NCI-H526 treated with DMSO at 0.1 percent for 48 hours (cell line): ENCODE measurements around the gene EVI5.

Experiments
- DNase-seq: peaks from one replicate; lab custom pipeline; 2025; lab: John Stamatoyannopoulos, UW

Gene EVI5

DNA sequence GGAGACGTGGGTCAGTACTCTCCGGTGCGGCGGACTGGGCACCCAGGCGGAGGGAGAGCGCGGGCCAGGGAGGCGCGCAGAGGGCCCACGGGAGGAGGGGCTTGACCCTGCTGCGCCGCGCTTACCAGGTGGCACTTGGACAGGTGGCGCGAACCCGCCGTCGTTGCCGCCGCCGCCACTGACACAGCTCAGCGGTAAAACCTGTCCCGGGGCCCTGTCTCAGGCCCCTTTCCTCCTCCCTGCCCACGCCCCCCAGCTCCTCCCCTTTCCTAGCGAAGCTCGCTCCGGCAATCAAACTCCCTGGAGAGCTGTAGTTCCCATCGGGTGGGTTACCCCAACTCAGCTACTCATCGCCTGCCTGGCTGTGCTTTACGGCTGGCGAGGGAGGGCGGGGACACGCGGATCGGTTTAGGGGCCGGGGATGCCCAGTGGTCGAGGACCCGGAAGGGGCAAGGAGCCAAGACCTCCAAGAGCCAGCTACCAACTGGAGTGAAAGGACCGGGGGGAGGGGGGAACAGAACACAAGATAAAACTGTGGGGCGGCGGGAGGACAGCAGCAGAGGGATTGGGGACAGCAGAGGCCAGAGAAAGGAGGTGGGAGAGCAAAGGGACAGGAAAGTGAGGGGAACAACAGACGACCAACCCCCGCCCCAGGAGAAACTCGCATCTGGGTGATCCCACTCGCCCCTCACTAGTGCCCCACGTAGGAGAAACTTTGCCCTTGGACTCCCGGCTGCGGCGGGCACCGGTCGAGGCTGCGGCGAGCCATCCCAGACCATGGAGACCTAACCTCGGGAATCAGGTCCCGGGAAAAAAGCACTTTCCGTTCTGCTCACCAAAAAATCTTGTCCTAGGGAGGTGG lies 301.1 kb downstream of the EVI5 start:
- DNase-seq: no peak

DNA sequence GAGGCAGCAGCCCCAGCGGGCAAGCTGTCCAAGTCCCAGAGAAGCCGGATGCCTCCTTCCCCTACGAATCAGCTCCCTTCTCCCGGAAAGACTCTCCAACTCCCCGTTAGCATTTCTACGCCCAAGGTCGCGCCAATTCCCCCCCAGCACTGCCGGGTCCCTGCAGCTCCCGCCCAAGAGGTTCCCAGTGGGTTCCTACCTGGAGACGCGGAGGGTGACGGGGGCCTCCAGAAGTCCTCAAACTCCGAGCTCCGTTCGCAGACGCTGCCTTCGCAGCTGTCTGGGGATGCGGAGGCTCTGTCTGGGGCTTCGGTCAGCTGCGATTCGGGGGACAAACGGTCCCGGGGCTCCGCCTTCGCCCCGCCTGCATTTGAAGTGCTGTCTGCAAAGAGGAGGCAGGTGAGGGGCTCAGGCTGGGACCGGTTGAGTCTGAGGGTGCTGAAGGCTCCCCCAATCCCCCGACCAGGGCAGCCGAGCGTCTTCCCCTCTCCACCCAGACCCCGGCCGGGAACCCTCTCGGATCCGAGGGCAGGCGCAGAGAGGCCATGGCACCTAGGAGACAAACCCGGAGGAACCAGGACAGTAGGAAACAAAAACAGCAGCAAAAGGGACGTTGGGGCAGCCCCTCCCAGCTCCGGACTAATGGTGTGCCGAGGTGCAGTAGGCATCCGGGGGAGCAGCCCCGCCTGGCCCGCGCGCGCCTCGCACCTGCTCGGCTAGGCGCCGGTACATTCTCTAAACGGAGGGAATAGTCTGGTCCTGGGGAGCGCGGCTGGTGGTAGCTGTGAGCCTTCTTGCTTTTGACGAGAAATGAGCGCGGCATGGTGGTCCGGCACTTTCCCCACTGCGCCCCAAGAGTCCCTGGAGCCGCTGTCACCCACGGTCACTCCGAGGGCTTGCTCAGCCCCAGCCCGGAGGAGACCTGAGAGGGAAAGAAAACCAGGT lies 302.0 kb downstream of the EVI5 start:
- peak; percentile 32 for DNase-seq

DNA sequence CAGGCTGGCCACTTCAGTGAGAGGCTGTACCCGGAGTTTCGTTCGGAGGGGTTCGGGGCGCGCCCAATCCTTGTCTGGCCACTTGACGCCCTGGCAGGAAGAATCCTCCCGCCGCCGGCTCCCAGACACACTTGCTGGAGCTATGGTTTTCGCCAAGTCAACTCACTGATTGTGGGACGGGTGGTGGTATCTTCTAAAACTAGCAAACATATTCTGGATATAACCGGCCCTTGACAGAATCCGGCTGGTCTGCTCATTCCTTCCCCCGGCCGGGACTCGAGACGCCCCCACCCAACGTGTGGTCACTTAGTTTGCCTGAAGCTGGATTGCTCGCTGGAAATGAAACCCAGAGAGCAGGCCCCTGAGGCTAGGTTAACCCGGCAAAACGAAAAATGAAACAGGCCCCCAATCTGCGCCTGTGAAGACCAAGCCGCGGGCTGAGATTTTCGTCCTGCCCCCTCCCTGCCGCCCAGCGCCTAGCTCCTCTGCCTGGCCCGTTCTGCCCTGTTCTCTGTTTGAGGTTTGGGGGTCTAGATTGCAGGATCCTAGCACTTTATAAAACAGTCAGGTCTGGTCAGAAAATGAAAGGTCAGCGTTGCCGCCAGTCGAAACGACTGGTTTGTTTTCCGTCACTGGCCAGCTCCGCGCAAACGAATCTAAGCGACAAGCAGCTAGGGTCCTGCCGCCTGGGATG lies 302.8 kb downstream of the EVI5 start:
- DNase-seq: no peak

DNA sequence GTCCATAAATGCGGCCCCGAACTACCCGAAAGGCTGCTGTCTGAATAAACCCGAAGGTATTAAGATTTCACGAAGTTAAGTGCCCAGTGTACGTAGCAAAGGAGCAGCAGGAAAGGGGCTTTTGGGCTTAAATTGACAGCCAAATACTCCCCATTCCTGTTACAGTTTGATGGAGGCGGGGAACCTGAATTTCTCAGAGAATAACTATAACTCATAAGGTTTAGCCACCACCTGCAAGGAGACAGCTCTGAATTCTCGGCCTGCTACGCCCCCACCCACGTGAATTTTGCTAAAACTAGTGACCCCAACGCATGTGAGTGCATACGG lies 303.3 kb downstream of the EVI5 start:
- DNase-seq: no peak

DNA sequence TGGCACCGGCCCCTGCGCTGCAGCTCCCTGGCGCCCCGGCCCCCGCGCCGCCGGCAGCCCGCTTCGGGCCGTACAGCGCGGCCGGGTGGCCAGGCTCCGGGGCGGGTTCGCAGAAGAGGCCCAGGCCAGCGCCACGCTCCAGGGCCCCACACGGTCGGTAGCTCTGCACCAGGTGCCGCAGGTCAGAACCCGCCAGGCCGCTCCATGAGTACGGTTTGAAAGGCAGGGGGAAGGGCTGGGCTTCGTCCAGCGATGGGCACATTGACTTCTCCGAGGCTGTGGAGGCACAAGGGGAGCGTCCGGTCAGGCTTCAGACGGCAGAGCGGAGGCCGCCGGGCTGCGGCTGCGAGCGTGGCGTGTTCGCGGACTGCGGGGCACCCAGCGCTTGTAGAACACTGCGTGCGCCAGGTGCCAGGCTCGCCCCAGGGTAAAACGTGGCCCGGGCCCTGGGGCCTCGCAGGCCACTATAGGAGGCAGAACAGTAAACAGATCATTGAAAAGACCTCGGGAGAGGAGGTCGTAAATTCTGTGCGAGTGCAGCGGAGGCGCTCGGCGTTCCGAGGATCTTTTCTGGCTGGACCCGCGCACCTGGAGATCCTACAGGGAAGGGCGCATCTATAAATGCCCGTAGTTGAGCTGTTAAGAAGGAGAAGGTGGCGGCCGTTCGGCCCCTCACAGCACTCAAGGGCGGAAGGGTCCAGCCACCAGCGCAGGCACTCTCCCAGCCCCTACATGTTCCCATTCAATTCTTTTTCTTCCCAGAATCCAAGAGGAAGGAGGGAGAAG lies 303.9 kb downstream of the EVI5 start:
- DNase-seq: peak; percentile 29

DNA sequence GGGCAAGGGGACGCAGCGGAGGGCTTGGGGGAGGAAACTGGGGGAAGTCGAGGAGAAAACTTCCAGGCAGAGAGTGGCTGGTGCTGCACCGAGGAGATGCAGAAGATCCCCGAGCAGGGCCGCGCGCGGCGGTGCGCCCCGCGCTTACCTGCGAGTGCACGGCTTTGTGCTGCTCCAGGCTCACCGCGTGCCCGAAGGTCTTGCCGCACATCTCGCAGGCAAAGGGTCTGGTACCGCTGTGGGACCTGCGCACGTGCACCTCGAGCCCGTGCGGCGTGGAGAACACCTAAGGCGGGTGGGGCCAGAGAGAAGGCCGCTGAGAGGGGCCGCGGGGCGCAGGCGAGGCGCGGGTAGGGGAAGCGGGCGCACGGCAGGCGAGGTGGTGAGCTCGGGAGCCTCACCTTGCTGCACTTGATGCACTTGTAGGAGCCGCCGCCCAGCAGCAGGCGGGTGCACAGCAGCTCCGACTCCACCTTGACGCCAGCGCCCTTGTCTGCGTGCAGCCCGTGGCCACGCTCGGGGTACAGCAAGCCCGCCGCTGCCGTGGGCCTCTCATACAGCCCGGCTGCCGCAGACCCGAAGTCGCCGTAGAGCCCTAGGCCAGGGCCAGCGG lies 304.6 kb downstream of the EVI5 start:
- DNase-seq: no peak

DNA sequence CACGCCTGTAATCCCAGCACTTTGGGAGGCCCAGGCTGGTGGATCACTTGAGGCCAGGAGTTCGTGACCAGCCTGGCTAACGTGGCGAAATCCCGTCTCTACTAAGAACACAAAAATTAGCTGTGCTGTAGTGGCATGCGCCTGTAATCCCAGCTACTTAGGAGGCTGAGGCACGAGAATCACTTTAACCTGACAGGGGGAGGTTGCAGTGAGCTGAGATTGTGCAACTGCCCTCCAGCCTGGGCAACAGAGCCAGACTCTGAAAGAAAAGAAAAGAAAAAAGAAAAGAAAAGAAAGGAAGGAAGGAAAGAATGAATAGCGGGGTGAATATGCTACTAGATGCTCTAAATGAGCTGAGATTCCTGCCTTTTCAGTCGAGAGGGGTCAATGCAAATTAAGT lies 305.3 kb downstream of the EVI5 start:
- DNase-seq: no peak

DNA sequence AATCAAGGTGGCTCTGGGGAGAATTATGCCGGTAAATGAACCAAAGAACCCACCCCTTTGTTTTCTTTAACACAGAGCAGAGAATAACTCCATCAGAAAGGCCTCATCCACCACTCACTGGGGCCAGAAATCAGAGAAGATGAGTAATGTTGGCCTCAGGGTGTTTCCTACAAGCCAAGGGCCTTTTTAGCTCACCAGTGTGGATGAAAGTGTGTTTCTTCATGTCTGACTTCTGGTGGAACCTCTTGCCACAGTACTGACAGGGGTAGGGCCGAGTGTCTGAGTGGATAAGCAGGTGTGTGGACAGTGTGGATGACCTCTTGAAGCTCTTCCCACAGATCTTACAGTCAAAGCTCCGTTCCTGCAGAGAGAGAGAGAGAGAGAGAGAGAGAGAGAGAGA lies 306.5 kb downstream of the EVI5 start:
- DNase-seq: no peak

DNA sequence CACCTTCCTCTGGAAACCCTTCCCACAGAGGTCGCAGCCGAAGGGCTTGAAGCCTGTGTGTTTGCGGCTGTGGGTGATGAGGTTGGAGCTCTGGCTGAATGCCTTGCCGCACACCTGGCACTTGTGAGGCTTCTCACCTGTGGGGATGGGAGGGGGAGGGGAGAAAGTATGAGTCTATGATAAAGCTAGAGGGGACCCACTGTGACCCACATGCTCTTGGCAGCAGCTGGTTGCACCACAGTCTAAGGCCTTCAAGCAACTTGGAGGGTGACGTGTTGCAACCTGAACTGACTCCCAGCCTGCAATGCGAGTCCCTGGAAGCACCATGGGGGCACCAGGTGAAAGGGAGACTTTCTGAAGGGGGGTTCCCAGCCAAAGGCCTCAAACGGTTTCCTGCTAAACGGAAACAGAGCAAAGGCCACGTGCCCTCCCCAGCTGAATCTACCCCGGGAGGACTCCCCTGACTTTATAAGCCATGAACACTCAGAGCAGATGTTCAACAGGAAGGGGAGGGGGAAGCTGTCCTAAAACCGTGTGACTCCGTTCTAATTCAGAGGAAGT lies 308.8 kb downstream of the EVI5 start:
- DNase-seq: no peak

DNA sequence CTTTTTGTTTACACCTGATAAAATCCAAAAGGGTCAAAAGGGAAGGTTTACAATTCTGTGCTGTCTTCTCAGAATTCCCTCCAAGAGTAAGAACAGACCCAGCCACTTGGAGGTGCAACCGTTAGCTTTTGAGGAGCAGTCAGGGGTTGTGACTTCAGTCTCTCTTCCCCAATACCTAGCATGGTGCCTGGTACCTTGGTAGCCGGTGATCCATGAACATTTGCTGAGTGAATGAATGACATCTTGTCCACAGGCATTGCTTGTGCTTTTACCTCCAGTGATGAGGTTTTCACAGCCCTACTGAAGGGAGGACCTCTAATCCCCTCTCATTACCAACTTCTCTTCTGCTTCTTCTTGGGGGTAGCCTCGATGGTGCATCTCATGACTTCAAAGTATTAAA lies 309.9 kb downstream of the EVI5 start:
- no peak for DNase-seq

DNA sequence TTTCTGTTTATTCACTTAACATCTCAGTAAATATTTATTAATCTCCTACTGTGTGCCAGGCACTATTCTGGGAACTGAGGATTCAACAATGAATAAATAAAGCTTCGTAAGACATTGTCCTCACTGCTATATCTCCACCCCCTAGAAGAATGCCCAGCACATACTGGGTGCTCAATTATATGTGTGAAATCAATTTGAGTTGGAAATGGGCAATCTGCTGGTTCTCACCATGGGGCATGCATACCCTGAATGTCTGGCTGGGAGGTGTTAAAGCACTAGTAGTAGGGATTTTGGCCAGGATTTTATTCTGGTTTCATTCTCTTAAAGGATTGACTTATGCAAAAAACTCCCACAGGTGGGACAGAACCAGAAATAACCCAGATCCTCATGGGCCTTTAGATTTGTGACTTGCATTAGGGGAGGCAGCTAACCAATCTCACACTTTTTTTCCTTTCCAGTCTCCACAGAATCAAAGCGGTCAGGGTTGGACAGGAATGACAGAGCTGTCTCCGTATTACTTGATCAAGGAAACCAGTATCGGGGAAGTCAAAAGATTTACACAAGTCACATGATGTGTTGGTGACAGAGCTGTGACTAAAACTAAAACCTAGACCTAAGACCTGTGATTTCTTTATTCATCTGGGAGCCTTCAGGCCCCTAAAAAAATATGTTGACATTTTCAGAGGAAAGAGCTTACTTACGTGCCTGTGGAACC lies 311.0 kb downstream of the EVI5 start:
- DNase-seq: no peak

DNA sequence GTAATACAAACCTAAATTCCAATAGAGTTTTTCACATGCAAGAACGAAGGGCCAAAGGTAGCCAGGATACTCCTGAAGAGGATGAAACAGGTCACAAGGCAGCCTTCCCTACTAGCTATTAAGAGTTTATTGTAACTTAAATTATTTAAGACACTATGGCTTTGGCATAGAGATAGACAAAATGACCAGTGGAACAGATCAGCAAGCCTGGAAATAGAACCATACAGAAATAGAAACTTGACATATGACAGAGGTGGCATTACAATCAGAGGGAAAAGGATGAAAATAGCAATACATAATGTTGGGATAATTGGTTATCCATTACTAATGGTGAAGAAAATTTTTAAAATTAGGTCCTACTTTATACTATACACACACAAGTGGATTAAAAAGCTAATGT lies 314.7 kb downstream of the EVI5 start:
- no peak for DNase-seq

DNA sequence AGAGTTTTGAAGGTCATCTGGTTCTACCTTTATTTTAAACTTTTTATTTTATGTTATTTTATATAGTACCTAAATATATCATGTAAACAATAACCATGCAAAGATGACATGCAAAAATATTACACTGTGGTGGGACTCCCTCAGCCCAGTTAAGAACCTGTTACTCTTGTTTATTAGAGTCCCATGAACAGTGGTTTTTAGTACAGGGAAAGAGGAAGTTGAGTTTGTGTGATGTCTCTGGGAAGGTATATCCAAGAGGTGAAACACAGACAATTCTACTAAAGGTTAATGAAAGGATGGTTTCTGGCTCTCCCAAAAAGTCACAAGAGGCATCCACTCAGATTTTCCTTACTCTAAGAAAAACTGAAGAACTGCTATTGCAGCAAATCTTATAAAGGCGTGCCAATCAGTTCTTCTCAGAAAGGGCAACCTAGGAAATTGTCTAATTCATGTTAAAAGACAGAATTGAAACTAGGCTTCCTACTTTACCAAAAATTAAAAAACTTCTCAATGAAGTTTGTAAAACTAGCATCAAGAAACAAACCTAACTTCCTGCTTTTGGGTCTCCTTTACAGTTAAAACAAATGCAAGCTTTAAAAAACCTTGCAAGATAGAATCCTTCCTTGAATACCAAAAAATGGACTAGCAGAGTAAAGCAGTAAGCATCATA lies 318.1 kb downstream of the EVI5 start:
- DNase-seq: no peak

DNA sequence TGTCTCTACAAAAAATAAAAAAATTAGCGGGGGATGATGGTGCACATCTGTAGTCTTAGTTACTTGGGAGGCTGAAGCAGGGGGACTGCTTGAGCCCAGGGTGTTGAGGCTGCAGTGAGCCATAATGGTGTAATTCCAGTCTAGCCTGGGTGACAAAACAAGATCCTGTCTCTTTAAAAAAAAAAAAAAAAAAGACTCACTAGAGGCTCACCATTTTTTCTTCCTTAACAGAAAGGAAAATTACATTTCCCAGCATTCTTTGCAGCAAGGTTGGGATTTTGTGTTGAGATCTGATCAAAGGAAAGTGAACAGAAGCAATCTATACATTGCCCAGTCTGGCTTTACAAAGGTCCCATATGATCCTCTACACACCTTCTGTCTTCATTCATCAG lies 319.7 kb downstream of the EVI5 start:
- DNase-seq: no peak

DNA sequence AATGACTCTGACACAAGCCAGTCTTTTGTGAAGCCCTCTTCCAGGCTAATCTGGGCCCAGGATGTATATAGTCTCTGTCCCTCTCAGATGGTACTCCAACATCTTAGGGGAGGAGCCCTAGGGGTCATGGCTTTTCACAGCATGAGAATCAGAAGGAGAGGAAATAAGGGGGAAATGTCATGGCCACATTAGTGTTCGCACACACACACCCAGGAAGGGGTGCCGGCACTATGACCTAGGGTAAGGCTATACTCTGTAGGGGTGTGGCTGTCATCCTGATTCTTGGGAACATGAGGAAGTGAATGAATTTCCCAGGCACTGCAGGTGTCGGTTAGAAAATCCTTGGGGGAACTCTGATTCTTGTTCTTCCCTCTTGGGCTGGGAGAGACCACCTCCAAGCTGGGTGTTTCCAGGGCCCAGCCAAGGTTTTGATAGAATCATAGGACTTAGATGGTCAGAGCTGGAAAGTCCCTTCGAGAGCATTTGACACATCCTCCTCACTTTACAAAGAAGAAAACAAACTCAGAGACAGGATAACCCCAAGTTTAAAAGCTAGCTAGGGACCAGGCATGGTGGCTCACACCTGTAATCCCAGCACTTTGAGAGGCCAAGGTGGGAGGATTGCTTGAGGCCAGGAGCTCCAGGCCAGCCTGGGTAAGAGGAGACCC lies 320.2 kb downstream of the EVI5 start:
- no peak for DNase-seq

DNA sequence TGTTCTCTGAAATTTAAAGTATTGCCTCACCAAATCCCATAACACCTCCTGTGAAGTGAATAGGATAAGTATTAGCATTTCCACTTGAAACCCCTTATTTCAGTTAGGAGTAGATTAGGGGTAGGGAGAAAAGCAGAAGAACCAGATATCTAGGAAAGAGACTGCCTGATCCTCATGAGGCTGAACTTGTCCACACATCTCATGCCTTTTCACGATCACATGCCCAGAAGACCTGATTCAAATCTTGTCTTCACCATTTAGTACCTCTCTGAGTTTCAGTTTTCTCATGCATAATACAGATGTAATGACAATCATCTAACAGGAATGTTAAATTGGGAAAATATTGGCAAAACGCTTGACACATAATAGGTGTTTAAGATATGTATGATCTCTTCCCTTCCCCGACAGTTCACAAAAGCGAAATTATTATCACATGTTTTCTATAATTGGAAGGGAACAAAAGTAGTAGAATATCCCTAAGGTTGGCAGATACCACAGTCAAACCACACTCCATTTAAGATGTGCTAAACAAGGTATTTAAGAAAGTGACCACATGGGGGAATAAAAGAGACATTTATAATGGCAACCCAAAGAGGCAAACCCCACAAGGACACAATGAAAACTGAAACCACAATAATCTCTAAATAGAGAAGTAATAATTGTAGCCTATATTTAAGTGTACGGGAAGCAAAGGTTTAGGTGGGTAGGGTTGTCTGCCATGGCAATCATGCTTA lies 323.4 kb downstream of the EVI5 start:
- no peak for DNase-seq

DNA sequence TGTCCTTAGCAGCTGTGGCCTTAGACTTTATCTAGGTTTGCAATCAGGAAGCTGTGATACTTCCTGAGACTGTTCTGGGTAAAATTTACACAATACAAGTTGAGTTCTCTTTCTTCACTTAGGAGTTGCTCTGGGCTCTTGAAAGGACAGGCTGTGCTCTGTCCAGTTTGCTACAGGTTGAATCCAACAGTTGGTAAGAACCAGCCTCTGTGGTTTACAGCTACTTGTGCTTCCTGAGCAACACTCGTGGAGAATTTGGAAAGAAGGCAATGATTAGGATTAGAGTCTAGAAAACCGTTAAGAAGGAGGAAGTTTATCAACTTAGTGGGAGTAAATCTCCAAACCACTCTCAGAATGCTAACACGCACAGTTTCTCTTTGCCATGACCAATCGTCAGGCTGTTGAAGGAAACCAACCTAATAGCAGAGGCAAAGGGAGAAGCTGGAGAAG lies 325.0 kb downstream of the EVI5 start:
- no peak for DNase-seq
